ENCODE data around the gene IL16. TPM values are rescaled to one million over a fixed set of nuclear protein-coding genes. Genes with fewer than 3 reads are reported as not detected.

IL16 gene
- total and polyA plus RNA-seq, 4 donors: 1.9 to 6.9 (median 4.4) TPM

DNA sequence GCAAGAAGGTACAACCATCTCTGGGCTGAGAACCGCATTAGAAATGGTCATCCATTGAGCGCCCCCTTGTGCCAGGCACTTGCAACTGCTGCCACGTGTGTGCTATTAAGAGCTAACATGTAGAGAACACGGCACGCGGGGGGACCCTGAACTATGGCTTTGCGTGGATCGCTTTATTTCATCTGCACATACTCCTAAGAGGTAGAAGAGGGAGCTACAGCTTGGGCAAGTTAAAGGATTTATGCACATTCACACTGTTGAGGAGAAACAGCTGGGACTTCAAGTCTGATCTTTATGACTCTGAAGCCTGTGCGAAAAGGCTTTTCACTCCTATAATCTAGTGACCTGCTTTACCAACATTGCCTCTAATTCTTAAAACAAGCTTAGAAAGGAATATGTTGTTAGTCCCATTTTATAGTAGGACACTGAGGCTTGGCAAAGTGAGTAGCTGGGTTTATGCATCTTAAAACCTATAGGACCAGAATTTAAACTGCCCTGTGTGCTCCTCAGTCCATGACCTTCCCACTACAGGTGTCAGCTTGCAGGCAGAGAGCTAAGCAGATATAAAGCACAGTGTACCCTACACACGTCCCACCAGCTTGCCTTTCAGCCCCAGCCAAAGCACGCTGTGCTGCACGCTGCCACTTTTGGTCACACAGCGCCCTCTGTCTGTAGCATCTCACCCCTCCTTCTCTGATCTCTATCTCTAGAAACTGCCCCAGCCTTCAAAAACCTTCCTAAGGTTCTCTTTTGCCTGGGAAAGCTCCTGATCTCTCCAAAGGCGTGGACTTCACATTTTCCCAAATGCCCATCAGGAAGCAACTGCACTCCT is 69.5 kb downstream of the IL16 start:
- no peaks in the 10 kb centered on the region for H3K27me3 ChIP-seq (ENCODE audit: control insufficient read depth in 4 of 4, insufficient read depth in 4 of 4, low read length in 3 of 4)
- 3% methylated on average over 14 of the region's 14 CpGs for WGBS
- peaks cover 0 to 1% (median 0%) of the 10 kb centered on the region in 4 donors for H3K36me3 ChIP-seq (ENCODE audit: control insufficient read depth in 4 of 4, insufficient read depth in 3 of 4, low read depth in 1 of 4, low read length in 3 of 4)
- peak overlapping the region in 1 of 2 donors; percentile 22 for H3K27ac ChIP-seq (ENCODE audit: low read depth in 1 of 2, low read length in 2 of 2)
- peak overlapping the region; percentile 35 to 51 (median 39) for H3K4me3 ChIP-seq (ENCODE audit: low read depth in 1 of 3, low read length in 3 of 3)
- H3K9ac ChIP-seq (ENCODE audit: low read depth in 1 of 2, low read length in 2 of 2): peak overlapping the region in 1 of 2 donors; percentile 43
- H3K9me3 ChIP-seq (ENCODE audit: control insufficient read depth in 4 of 4, low read length in 3 of 4): no peaks in the 10 kb centered on the region
- H3K4me1 ChIP-seq (ENCODE audit: control insufficient read depth in 4 of 4, insufficient read depth in 4 of 4, low read length in 3 of 4): peaks cover 0 to 18% (median 14%) of the 10 kb centered on the region in 4 donors
- peak; percentile 82 for DNase-seq (ENCODE audit: low spot score)
- TF ChIP-seq, protein P1, sequence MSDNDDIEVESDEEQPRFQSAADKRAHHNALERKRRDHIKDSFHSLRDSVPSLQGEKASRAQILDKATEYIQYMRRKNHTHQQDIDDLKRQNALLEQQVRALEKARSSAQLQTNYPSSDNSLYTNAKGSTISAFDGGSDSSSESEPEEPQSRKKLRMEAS (IDR thresholded peaks at IDR 0.05): peak; percentile 80
- no peak for TF ChIP-seq EGR1 (IDR thresholded peaks at IDR 0.05; ENCODE audit: low read depth in 2 of 2)
- TF ChIP-seq RAD21 (IDR thresholded peaks at IDR 0.05): peak; percentile 85 to 92
- TF ChIP-seq, protein P2, sequence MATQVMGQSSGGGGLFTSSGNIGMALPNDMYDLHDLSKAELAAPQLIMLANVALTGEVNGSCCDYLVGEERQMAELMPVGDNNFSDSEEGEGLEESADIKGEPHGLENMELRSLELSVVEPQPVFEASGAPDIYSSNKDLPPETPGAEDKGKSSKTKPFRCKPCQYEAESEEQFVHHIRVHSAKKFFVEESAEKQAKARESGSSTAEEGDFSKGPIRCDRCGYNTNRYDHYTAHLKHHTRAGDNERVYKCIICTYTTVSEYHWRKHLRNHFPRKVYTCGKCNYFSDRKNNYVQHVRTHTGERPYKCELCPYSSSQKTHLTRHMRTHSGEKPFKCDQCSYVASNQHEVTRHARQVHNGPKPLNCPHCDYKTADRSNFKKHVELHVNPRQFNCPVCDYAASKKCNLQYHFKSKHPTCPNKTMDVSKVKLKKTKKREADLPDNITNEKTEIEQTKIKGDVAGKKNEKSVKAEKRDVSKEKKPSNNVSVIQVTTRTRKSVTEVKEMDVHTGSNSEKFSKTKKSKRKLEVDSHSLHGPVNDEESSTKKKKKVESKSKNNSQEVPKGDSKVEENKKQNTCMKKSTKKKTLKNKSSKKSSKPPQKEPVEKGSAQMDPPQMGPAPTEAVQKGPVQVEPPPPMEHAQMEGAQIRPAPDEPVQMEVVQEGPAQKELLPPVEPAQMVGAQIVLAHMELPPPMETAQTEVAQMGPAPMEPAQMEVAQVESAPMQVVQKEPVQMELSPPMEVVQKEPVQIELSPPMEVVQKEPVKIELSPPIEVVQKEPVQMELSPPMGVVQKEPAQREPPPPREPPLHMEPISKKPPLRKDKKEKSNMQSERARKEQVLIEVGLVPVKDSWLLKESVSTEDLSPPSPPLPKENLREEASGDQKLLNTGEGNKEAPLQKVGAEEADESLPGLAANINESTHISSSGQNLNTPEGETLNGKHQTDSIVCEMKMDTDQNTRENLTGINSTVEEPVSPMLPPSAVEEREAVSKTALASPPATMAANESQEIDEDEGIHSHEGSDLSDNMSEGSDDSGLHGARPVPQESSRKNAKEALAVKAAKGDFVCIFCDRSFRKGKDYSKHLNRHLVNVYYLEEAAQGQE (IDR thresholded peaks at IDR 0.05): peak; percentile 15
- TF ChIP-seq GABPA (IDR thresholded peaks at IDR 0.05 in 1 of 2, conservative IDR thresholded peaks at IDR 0.05 in 1 of 2): no peak
- no peak for TF ChIP-seq SP1 (IDR thresholded peaks at IDR 0.05)
- no peak for TF ChIP-seq FOXA1 (IDR thresholded peaks at IDR 0.05)
- TF ChIP-seq NR2F2 (IDR thresholded peaks at IDR 0.05): no peak
- peak; percentile 37 for TF ChIP-seq YY1 (IDR thresholded peaks at IDR 0.05)
- no peak for TF ChIP-seq FOXA2 (IDR thresholded peaks at IDR 0.05)
- TF ChIP-seq ATF3 (IDR thresholded peaks at IDR 0.05): no peak
- TF ChIP-seq JUND (IDR thresholded peaks at IDR 0.05): no peak
- TF ChIP-seq HNF4G (IDR thresholded peaks at IDR 0.05): no peak
- peak; percentile 89 for TF ChIP-seq CTCF (IDR thresholded peaks at IDR 0.05; ENCODE audit: low read depth, low read length, missing input control)
- no peak for TF ChIP-seq TAF1 (conservative IDR thresholded peaks at IDR 0.05)
- TF ChIP-seq HNF4A (conservative IDR thresholded peaks at IDR 0.05): no peak
- TF ChIP-seq, protein P3, sequence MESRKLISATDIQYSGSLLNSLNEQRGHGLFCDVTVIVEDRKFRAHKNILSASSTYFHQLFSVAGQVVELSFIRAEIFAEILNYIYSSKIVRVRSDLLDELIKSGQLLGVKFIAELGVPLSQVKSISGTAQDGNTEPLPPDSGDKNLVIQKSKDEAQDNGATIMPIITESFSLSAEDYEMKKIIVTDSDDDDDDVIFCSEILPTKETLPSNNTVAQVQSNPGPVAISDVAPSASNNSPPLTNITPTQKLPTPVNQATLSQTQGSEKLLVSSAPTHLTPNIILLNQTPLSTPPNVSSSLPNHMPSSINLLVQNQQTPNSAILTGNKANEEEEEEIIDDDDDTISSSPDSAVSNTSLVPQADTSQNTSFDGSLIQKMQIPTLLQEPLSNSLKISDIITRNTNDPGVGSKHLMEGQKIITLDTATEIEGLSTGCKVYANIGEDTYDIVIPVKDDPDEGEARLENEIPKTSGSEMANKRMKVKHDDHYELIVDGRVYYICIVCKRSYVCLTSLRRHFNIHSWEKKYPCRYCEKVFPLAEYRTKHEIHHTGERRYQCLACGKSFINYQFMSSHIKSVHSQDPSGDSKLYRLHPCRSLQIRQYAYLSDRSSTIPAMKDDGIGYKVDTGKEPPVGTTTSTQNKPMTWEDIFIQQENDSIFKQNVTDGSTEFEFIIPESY (IDR thresholded peaks at IDR 0.05): no peak

All from liver (tissue), 9 donors.